IgD-negative memory B cell (primary cell): ENCODE measurements around the gene GPT2. TPM values are rescaled to one million over a fixed set of nuclear protein-coding genes. Genes with fewer than 3 reads are reported as not detected.

Source experiments
- H3K27ac Mint-ChIP-seq, 3 donors: one replicate each; pipeline ENCODE4 v1.8.0; 2020 to 2022; ENCODE audit warnings: mild to moderate bottlenecking in 3 of 3, mixed read lengths in 3 of 3, moderate library complexity in 1 of 3
- H3K27me3 Mint-ChIP-seq: one replicate; pipeline ENCODE4 v1.8.0; 2021; ENCODE audit warnings: mixed read lengths
- H3K36me3 Mint-ChIP-seq: one replicate; pipeline ENCODE4 v1.8.0; 2020; ENCODE audit warnings: mild to moderate bottlenecking, mixed read lengths
- H3K4me1 Mint-ChIP-seq, 3 donors: one replicate each; pipeline ENCODE4 v1.8.0; 2020 to 2022; ENCODE audit warnings: mixed read lengths in 3 of 3, mild to moderate bottlenecking in 1 of 3
- H3K4me3 Mint-ChIP-seq, 4 donors: one replicate each; pipeline ENCODE4 v1.8.0; 2020 to 2022; ENCODE audit warnings: mild to moderate bottlenecking in 4 of 4, mixed read lengths in 4 of 4, moderate library complexity in 3 of 4
- H3K9me3 Mint-ChIP-seq, 3 donors: one replicate each; pipeline ENCODE4 v1.8.0; 2020 to 2021; ENCODE audit warnings: mixed read lengths in 3 of 3, mild to moderate bottlenecking in 1 of 3
- polyA plus RNA-seq: library from polyadenylated mRNA; unstranded; fragments of 300-500 nt; fragmentation: Illumina TruSeq; gene quantifications from one replicate; pipeline ENCODE4 v1.2.3, GENCODE V29; 2021

Gene GPT2
- polyA plus RNA-seq, 1 donor from 2014 or later, result 5.0 TPM

- H3K4me3 Mint-ChIP-seq, result peak overlapping the region; percentile 75 to 98 (median 91)
These were observed 541 bp downstream of the GPT2 start for GRCh38 chr16:46884513-46885293.

GRCh38 chr16:46885960-46886763, 2.0 kb downstream of the GPT2 start:
- Mint-ChIP-seq H3K4me1 (peaks cover 2 to 6% (median 6%) of the 10 kb centered on the region in 3 donors), H3K36me3 (peaks cover 1% of the 10 kb centered on the region), H3K27me3 (peaks cover 3% of the 10 kb centered on the region), H3K27ac (peak overlapping the region in 1 of 3 donors; percentile 8), H3K4me3 (peak overlapping the region; percentile 37 to 92 (median 66)), H3K9me3 (no peaks in the 10 kb centered on the region)

More at GRCh38 chr16:46884513-46885293, 541 bp downstream of the GPT2 start:
- H3K36me3 Mint-ChIP-seq, result peaks cover 1% of the 10 kb centered on the region
- no peaks in the 10 kb centered on the region for H3K9me3 Mint-ChIP-seq
- H3K4me1 Mint-ChIP-seq, result peaks cover 3 to 6% (median 3%) of the 10 kb centered on the region in 3 donors
- H3K27me3 Mint-ChIP-seq, result peaks cover 4% of the 10 kb centered on the region
- H3K27ac Mint-ChIP-seq, result no peak overlapping the region

- H3K27ac Mint-ChIP-seq, result peak overlapping the region in 1 of 3 donors; percentile 8
- H3K4me3 Mint-ChIP-seq, result peak overlapping the region in 2 of 4 donors; percentile 12 to 58
- peaks cover 2 to 6% (median 6%) of the 10 kb centered on the region in 3 donors for H3K4me1 Mint-ChIP-seq
- H3K36me3 Mint-ChIP-seq, result peaks cover 1% of the 10 kb centered on the region
- no peaks in the 10 kb centered on the region for H3K9me3 Mint-ChIP-seq
- H3K27me3 Mint-ChIP-seq, result peaks cover 3% of the 10 kb centered on the region
These were observed 2.8 kb downstream of the GPT2 start for GRCh38 chr16:46886764-46887523.

- peak overlapping the region in 1 of 3 donors; percentile 16 for H3K27ac Mint-ChIP-seq
- H3K36me3 Mint-ChIP-seq, result peaks cover 1% of the 10 kb centered on the region
- peaks cover 3% of the 10 kb centered on the region for H3K27me3 Mint-ChIP-seq
- peak overlapping the region in 1 of 4 donors; percentile 58 for H3K4me3 Mint-ChIP-seq
- no peaks in the 10 kb centered on the region for H3K9me3 Mint-ChIP-seq
- H3K4me1 Mint-ChIP-seq, result peaks cover 2 to 6% (median 6%) of the 10 kb centered on the region in 3 donors
These were observed 3.3 kb downstream of the GPT2 start for GRCh38 chr16:46887524-46887854.

- H3K9me3 Mint-ChIP-seq, result no peaks in the 10 kb centered on the region
- no peaks in the 10 kb centered on the region for H3K27me3 Mint-ChIP-seq
- peaks cover 0 to 6% (median 2%) of the 10 kb centered on the region in 3 donors for H3K4me1 Mint-ChIP-seq
- H3K36me3 Mint-ChIP-seq, result peaks cover 1% of the 10 kb centered on the region
- H3K4me3 Mint-ChIP-seq, result peak overlapping the region in 1 of 4 donors; percentile 84
- H3K27ac Mint-ChIP-seq, result no peak overlapping the region
These were observed 5.2 kb downstream of the GPT2 start for GRCh38 chr16:46889245-46889941.

- Mint-ChIP-seq H3K27me3 (no peaks in the 10 kb centered on the region), H3K9me3 (no peaks in the 10 kb centered on the region), H3K36me3 (peaks cover 1% of the 10 kb centered on the region), H3K4me1 (peaks cover 0 to 6% (median 2%) of the 10 kb centered on the region in 3 donors), H3K27ac (peak overlapping the region; percentile 24 to 62 (median 25)), H3K4me3 (peak overlapping the region in 2 of 4 donors; percentile 9 to 84)
These were observed 5.8 kb downstream of the GPT2 start for GRCh38 chr16:46889942-46890300.

GRCh38 chr16:46891910-46892309, 7.7 kb downstream of the GPT2 start:
- Mint-ChIP-seq H3K36me3 (peaks cover 1% of the 10 kb centered on the region), H3K27ac (no peak overlapping the region), H3K27me3 (no peaks in the 10 kb centered on the region), H3K9me3 (no peaks in the 10 kb centered on the region), H3K4me1 (peaks cover 0 to 4% (median 0%) of the 10 kb centered on the region in 3 donors), H3K4me3 (no peak overlapping the region)

- Mint-ChIP-seq H3K36me3 (no peaks in the 10 kb centered on the region), H3K4me1 (peaks cover 0 to 4% (median 0%) of the 10 kb centered on the region in 3 donors), H3K9me3 (no peaks in the 10 kb centered on the region), H3K4me3 (no peak overlapping the region), H3K27ac (no peak overlapping the region), H3K27me3 (no peaks in the 10 kb centered on the region)
These were observed 10.0 kb downstream of the GPT2 start for GRCh38 chr16:46894036-46894672.

GRCh38 chr16:46895399-46896313, 11.5 kb downstream of the GPT2 start:
- no peaks in the 10 kb centered on the region for H3K27me3 Mint-ChIP-seq

GRCh38 chr16:46896314-46896968, 12.3 kb downstream of the GPT2 start:
- Mint-ChIP-seq H3K4me3 (no peak overlapping the region), H3K9me3 (no peaks in the 10 kb centered on the region), H3K4me1 (no peaks in the 10 kb centered on the region), H3K36me3 (peaks cover 2% of the 10 kb centered on the region), H3K27me3 (no peaks in the 10 kb centered on the region), H3K27ac (no peak overlapping the region)

More at GRCh38 chr16:46895399-46896313, 11.5 kb downstream of the GPT2 start:
- Mint-ChIP-seq H3K4me3 (no peak overlapping the region), H3K9me3 (no peaks in the 10 kb centered on the region), H3K36me3 (no peaks in the 10 kb centered on the region), H3K4me1 (no peaks in the 10 kb centered on the region), H3K27ac (no peak overlapping the region)

- Mint-ChIP-seq H3K9me3 (no peaks in the 10 kb centered on the region), H3K4me3 (no peak overlapping the region), H3K36me3 (peaks cover 2% of the 10 kb centered on the region), H3K27me3 (no peaks in the 10 kb centered on the region), H3K27ac (no peak overlapping the region), H3K4me1 (no peaks in the 10 kb centered on the region)
These were observed 13.3 kb downstream of the GPT2 start for GRCh38 chr16:46897471-46897870.

- H3K27me3 Mint-ChIP-seq, result no peaks in the 10 kb centered on the region
- no peaks in the 10 kb centered on the region for H3K4me1 Mint-ChIP-seq
- peak overlapping the region in 1 of 4 donors; percentile 66 for H3K4me3 Mint-ChIP-seq
- no peak overlapping the region for H3K27ac Mint-ChIP-seq
- no peaks in the 10 kb centered on the region for H3K9me3 Mint-ChIP-seq
- peaks cover 2% of the 10 kb centered on the region for H3K36me3 Mint-ChIP-seq
These were observed 13.8 kb downstream of the GPT2 start for GRCh38 chr16:46898006-46898405.
